Left lobe of liver (tissue), 2 donors: ENCODE measurements around the gene ARHGEF26. TPM values are rescaled to one million over a fixed set of nuclear protein-coding genes. Genes with fewer than 3 reads are reported as not detected.

Experiments used
- ATAC-seq: fragments of 200-7000 bp; cut with Tn5 transposase; one replicate; pipeline ENCODE4 v1.9.1; 2020; ENCODE audit warnings: mild to moderate bottlenecking, moderate library complexity
- DNase-seq: peaks from one replicate; pipeline ENCODE4 v3.0.0-alpha.2; 2020; ENCODE audit warnings: low spot score
- total RNA-seq: library from RNA; stranded (reverse); gene quantifications from one replicate; pipeline ENCODE4 v1.2.1, GENCODE V29; 2021
- donor health status: DM: no; HTN: no; CAD: no; lungs with moderate emphysema.
- donor health status: DM: no; HTN: yes; CAD: no.

The ARHGEF26 gene
- total RNA-seq, 1 donor from 2014 or later = 26.3 TPM

GRCh38 chr3:154193000-154193615 lies 71.9 kb downstream of the ARHGEF26 start:
- ATAC-seq (no peak), DNase-seq (no peak)

DNA sequence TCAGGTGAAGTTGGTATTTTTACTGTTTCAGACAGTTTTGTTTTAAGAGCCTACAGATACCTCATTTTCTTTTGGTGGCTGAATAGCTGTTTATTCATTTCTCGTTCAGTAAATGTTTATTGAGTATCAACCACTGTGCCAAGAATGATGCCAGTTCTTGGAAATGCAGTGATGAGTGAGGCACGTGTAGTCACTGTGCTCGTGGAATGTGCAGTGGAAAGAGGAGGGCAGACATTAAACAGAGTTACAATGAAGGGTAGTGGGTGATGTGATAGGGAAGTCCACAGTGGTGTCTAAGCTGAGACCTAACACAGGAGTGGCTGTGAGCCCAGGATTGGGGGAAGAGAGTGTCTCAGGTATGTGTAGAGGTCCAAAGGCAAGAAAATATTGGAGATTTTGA lies 73.7 kb downstream of the ARHGEF26 start:
- no peak for ATAC-seq

GRCh38 chr3:154195620-154196356 lies 74.6 kb downstream of the ARHGEF26 start:
- no peak for ATAC-seq
- DNase-seq = no peak

More for the DNA sequence above, 73.7 kb downstream of the ARHGEF26 start:
- DNase-seq = no peak

- ATAC-seq (no peak), DNase-seq (no peak)
These were observed 76.6 kb downstream of the ARHGEF26 start for GRCh38 chr3:154197751-154198150.

GRCh38 chr3:154209499-154209898 lies 88.3 kb downstream of the ARHGEF26 start:
- no peak for ATAC-seq
- DNase-seq = no peak

GRCh38 chr3:154210986-154211385 lies 89.8 kb downstream of the ARHGEF26 start:
- DNase-seq = no peak
- no peak for ATAC-seq

GRCh38 chr3:154214306-154214705 lies 93.1 kb downstream of the ARHGEF26 start:
- no peak for ATAC-seq
- no peak for DNase-seq

DNA sequence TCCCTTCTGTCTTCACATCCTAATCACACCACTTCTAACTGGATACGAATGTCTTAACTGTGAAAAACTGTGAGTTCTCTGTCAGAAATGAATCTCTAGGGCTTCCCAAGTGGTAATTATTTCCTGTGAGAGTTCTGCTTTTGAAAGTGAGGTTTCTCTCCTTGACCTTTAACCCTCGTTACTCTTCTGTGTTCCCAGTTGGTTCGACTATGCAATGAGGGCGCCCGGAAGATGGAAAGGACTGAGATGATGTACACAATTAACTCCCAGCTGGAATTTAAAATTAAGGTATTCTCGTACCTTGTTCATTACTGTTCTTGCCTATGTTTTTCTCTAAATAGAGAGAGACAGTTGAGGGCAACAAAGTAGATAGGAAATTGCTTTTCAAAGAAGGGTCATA lies 96.5 kb downstream of the ARHGEF26 start:
- ATAC-seq = no peak

GRCh38 chr3:154218728-154219127 lies 97.5 kb downstream of the ARHGEF26 start:
- DNase-seq = no peak
- no peak for ATAC-seq

More for the DNA sequence above, 96.5 kb downstream of the ARHGEF26 start:
- DNase-seq = no peak

DNA sequence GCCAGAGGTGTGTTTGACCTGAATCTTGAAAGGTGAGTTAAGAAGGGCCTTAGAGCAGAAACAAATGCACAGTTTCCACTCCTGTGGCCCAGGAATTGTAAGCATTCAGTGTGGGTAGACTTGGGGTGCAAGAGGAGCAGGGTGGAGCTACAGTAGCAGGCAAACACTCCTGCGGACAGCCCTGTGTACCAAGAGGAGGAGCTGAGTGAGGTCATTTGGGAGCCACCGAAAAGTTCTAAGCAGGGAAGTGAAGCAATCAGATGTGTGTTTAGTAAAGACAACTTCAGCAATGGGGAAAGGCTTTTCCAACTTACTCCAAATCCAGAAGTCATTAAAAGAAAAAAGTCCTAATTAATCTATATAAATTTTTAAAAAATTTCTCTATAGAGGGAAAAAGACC lies 99.3 kb downstream of the ARHGEF26 start:
- ATAC-seq = peak; percentile 99
- no peak for DNase-seq

GRCh38 chr3:154223519-154223918 lies 102.3 kb downstream of the ARHGEF26 start:
- DNase-seq (no peak), ATAC-seq (no peak)

GRCh38 chr3:154224366-154224765 lies 103.2 kb downstream of the ARHGEF26 start:
- no peak for ATAC-seq
- no peak for DNase-seq

- ATAC-seq (no peak), DNase-seq (no peak)
These were observed 103.7 kb downstream of the ARHGEF26 start for GRCh38 chr3:154224866-154225265.

- no peak for ATAC-seq
- no peak for DNase-seq
These were observed 104.3 kb downstream of the ARHGEF26 start for GRCh38 chr3:154225536-154225935.

DNA sequence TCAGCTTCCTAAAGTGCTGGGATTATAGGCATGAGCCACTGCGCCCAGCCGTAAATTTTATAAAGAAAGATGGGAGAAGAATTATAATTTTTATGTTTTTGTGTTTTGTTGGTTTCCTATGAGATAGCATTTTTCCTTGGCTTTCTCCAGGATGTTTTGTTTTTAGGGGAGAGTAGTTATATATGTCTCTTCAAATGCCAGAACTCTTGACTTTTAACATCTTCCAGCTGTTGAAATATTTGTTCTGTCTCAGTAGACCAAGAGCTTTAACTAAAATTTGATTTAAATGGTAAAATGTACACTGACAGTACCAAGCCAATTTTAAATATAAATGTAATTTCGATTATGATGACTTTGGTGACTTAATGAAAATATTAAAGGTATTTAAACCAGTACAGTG lies 106.3 kb downstream of the ARHGEF26 start:
- ATAC-seq (no peak), DNase-seq (no peak)

- ATAC-seq = no peak
- DNase-seq = no peak
These were observed 107.5 kb downstream of the ARHGEF26 start for GRCh38 chr3:154228561-154229216.

DNA sequence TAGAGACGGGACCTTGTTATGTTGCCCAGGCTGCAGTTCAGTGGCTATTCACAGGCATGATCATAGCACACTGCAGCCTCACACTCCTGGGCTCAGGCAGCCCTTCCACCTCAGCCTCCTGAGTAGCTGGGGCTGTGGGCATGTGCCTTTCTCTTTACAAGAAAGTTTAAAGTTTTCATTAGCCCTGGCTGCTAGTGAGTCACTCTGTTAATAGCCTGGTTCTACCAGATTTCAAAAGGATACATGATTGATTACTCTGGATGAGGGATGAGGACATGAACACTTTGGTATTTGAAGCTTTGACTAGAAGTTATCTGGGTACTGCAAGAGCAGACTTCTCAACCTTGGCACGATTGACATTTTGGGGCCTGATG lies 108.0 kb downstream of the ARHGEF26 start:
- DNase-seq (no peak), ATAC-seq (no peak)

DNA sequence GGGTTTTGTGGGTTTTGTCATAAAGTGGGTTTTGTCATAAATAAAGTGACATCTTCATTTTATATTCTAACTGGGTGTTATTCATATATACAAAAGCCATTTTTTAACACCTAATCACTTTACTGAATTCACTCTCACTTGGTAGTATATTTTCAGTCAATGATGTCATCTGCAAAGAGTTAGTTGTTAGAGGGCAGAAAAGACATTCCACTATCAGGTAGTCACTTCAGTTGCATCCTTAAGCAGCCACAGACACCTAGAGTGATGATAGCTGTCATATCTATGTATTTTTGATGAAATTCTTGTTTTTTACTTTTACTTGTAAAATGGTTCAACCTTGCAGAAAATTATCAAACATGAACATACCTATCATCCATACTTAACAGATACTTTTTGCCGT lies 114.1 kb downstream of the ARHGEF26 start:
- DNase-seq (no peak), ATAC-seq (no peak)

GRCh38 chr3:154236331-154236730 lies 115.1 kb downstream of the ARHGEF26 start:
- DNase-seq = no peak
- ATAC-seq = no peak

DNA sequence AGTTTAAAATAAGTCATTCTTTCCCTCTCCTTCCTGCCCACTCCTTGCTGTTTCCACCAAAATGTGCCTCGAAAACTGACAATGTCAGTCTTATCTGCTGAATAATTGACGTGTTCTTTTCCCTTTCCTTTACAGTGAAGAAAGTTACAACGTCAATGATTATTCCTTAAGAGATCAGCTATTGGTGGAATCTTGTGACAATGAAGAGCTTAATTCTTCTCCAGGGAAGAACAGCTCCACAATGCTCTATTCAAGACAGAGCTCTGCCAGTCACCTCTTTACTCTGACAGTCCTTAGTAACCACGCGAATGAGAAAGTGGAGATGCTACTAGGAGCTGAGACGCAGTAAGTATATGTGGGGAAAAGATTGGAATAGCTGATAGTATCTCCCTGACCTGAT lies 119.0 kb downstream of the ARHGEF26 start:
- ATAC-seq (no peak), DNase-seq (no peak)

DNA sequence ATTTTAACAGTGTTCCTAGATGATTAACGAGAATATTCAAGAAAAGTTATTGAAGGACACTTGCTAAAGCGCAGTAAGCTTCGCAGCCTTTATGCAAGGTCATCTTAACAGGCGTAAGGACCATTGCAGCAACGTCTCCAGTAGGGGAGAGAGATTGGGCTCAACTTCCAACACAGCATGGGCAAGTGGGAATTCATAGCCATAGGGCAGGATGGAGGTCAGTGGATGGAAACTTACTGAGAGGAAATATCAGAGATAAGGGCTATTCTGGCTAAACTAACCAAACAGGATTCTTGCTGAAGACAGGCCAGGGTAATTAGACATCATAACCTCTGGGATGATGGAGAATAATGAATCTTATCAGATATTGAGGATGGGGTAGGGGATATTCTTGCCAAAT lies 120.3 kb downstream of the ARHGEF26 start:
- ATAC-seq = no peak

DNA sequence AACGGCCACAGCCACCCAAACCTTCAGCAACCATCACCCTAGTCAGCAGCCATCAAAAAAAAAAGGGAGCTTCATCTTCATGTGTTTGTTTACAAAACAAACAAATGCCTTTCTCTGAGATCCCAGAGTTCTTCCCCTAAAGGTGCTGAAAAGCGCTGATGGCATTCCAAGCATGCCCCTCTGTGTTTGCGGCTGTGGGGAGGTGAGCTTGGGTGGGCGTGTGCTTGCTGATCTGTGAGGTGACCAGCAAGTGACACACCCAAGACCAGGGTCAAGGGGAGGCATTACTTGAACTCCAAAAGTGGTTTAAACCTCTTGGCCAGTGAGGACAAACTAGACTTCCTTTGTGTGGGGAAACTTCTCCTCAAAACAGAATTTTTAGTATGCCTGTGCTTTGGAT lies 121.6 kb downstream of the ARHGEF26 start:
- ATAC-seq = no peak
- no peak for DNase-seq

More for the DNA sequence above, 120.3 kb downstream of the ARHGEF26 start:
- DNase-seq = no peak
